ENCODE data around the gene RNF220.
A peak's percentile ranks its signal among the peaks of the same experiment; 100 is the strongest.

The RNF220 gene

GRCh38 chr1:44701141-44701573, 296.1 kb downstream of the RNF220 start:
- H3K27ac ChIP-seq = peak overlapping the region; percentile 28

More at GRCh38 chr1:44701141-44701573, 296.1 kb downstream of the RNF220 start:
- TF ChIP-seq CTCF (conservative IDR thresholded peaks at IDR 0.05) (no peak), ZFX (IDR thresholded peaks at IDR 0.05) (no peak)

All from C4-2B (cell line).